AG04450 (cell line): ENCODE results near the gene KRTAP2-2. TPM values are rescaled to one million over a fixed set of nuclear protein-coding genes. Genes with fewer than 3 reads are reported as not detected.

Experiments
- CTCF ChIA-PET: fragments of 300-600, 350-600 bp; formaldehyde crosslinking; extraction: SDS; loops from one replicate; lab custom pipeline; 2022; ENCODE audit warnings: antibody characterized with exemption, inconsistent platforms; lab: Charles Lee
- POLR2A ChIA-PET: fragments of 350-600 bp; formaldehyde crosslinking; extraction: SDS; loops from one replicate; lab custom pipeline; 2021; ENCODE audit warnings: antibody characterized with exemption, inconsistent platforms; lab: Yijun Ruan, JAX
- DNase-seq: peaks from one replicate; pipeline ENCODE4 v3.0.0-alpha.2; 2011; ENCODE audit warnings: low read depth, low spot score
- H3K27ac ChIP-seq: one replicate; pipeline ENCODE4 v1.5.1; 2012; ENCODE audit warnings: low read depth, low read length, control low read depth
- H3K27me3 ChIP-seq: one replicate; pipeline ENCODE4 v1.6.0; 2012; ENCODE audit warnings: low read length; ENCODE audit not compliant: control insufficient read depth, insufficient read depth
- H3K4me3 ChIP-seq: 2 replicates; pipeline ENCODE4 v1.5.1; 2011; ENCODE audit warnings: mild to moderate bottlenecking, low read depth, low read length, control low read depth
- H3K9me3 ChIP-seq: 2 replicates; pipeline ENCODE4 v1.5.1; 2012; ENCODE audit warnings: low read length; ENCODE audit not compliant: control insufficient read depth, insufficient read depth
- polyA plus RNA-seq: library from polyadenylated mRNA; depleted of rRNA; stranded (reverse); fragments of >200 nt; gene quantifications from 2 replicates; pipeline ENCODE4 v1.2.3, GENCODE V29; 2011
- TF ChIP-seq, protein P1 (sequence below): IDR thresholded peaks from 2 replicates; pipeline ENCODE4 v1.5.1; 2011; ENCODE audit warnings: low read depth, low read length, control low read depth, inconsistent platforms

KRTAP2-2 gene
- polyA plus RNA-seq, 1 experiment = not detected

DNA sequence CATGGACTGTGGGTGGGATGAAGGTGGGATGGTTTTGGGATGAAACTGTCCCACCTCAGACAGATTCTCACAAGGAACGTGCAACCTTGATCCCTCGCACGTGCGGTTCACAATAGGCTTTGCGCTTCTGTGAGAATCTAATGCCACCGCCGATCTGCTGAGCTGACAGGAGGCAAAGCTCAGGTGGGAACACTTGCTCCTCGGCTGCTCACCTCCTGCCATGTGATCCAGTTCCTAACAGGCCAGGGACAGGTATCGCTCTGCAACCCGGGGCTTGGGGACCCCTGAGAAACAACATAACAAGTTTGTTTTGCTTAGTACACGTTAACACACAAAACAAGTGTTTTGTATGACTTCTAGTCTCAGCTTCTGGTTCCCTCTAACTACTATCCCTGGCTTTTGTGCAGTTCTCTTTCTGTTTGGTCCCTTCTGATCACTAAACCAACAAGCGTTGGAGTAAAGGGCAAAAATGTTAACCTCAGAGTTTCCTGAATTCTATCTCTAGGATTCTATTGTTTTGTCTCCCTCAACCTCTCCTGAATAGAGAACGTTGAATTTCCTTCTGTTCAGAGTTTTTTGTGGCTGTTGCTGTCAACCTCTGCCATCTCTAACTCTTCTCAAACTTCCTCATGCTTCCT, 38.3 kb downstream of the KRTAP2-2 start:
- no peaks in the 10 kb centered on the region for H3K27me3 ChIP-seq
- H3K27ac ChIP-seq = no peak overlapping the region
- ChIA-PET POLR2A (no interaction called here), CTCF (no interaction called here)
- DNase-seq = no peak
- H3K4me3 ChIP-seq = no peak overlapping the region
- TF ChIP-seq, protein P1, sequence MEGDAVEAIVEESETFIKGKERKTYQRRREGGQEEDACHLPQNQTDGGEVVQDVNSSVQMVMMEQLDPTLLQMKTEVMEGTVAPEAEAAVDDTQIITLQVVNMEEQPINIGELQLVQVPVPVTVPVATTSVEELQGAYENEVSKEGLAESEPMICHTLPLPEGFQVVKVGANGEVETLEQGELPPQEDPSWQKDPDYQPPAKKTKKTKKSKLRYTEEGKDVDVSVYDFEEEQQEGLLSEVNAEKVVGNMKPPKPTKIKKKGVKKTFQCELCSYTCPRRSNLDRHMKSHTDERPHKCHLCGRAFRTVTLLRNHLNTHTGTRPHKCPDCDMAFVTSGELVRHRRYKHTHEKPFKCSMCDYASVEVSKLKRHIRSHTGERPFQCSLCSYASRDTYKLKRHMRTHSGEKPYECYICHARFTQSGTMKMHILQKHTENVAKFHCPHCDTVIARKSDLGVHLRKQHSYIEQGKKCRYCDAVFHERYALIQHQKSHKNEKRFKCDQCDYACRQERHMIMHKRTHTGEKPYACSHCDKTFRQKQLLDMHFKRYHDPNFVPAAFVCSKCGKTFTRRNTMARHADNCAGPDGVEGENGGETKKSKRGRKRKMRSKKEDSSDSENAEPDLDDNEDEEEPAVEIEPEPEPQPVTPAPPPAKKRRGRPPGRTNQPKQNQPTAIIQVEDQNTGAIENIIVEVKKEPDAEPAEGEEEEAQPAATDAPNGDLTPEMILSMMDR = no peak
- no peaks in the 10 kb centered on the region for H3K9me3 ChIP-seq

DNA sequence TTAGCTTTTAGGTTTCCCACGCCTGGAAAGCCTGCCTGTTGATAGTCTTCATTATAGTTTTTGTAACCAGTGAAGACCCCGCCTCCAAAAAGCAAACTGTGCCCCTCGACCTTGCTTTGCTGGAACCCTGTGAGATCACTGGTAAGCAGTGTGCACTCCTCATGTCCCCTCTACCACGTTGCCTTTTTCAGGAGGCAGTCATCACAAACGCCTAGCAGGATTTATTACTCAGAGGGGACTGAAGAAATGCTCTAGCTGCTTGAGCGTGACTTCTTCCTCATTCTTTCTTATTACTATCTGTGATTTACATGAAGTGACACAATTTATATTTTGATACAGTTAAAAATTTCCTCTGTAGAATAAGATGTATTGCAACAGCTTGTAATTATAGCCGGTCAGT, 39.6 kb downstream of the KRTAP2-2 start:
- TF ChIP-seq, protein P1 = no peak
- no peak for DNase-seq
- POLR2A ChIA-PET = no interaction called here
- CTCF ChIA-PET = interaction anchor here (0.7 kb wide), 1 partner anchor 534 kb away, joined by 3 read pairs; no protein-coding TSS in a partner anchor
- Histone ChIP-seq H3K27me3 (no peaks in the 10 kb centered on the region), H3K9me3 (no peaks in the 10 kb centered on the region), H3K4me3 (no peak overlapping the region), H3K27ac (no peak overlapping the region)

DNA sequence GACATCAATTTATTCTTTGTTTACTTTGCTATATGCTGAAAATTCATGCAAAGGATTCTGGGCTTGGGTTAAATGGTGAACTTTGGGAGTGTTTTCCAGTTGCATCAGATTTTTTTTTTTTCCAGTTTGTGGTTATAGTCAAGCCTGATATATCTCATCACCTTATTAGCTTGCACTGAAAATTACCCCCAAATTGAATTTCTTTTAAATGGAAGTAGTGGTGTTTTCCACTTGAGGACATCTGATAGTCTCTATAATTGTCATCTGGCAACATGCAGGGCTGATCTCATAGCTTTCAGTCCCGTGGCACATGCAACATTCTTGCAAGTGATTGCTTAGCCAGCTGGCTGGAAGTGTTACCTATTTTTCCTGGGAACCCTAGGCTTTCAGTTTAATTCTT, 41.4 kb downstream of the KRTAP2-2 start:
- Histone ChIP-seq H3K9me3 (no peaks in the 10 kb centered on the region), H3K4me3 (no peak overlapping the region), H3K27ac (no peak overlapping the region), H3K27me3 (no peaks in the 10 kb centered on the region)
- TF ChIP-seq, protein P1 = no peak
- DNase-seq = peak; percentile 13
- POLR2A ChIA-PET = no interaction called here
- CTCF ChIA-PET = no interaction called here

DNA sequence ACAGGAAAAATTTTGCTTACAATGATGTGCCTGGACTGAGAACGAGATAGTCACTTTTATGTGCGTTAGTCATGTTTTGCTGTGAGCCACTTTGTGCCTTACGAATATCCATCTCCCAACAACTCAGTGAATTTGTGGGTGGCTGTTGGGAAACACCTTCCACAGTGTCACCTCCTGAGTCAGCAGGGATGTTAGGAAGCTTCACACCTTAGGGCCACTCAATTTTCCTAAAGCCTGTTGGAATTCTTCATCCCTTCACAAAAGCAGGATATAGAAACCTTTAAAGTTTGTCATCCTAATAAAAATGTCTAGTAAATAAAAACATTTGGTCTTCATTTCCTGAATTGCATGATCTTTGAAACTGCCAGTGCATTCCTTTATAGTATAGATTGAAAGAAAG, 41.8 kb downstream of the KRTAP2-2 start:
- TF ChIP-seq, protein P1 = no peak
- DNase-seq = no peak
- POLR2A ChIA-PET = no interaction called here
- CTCF ChIA-PET = no interaction called here
- Histone ChIP-seq H3K27me3 (no peaks in the 10 kb centered on the region), H3K27ac (no peak overlapping the region), H3K4me3 (no peak overlapping the region), H3K9me3 (no peaks in the 10 kb centered on the region)

DNA sequence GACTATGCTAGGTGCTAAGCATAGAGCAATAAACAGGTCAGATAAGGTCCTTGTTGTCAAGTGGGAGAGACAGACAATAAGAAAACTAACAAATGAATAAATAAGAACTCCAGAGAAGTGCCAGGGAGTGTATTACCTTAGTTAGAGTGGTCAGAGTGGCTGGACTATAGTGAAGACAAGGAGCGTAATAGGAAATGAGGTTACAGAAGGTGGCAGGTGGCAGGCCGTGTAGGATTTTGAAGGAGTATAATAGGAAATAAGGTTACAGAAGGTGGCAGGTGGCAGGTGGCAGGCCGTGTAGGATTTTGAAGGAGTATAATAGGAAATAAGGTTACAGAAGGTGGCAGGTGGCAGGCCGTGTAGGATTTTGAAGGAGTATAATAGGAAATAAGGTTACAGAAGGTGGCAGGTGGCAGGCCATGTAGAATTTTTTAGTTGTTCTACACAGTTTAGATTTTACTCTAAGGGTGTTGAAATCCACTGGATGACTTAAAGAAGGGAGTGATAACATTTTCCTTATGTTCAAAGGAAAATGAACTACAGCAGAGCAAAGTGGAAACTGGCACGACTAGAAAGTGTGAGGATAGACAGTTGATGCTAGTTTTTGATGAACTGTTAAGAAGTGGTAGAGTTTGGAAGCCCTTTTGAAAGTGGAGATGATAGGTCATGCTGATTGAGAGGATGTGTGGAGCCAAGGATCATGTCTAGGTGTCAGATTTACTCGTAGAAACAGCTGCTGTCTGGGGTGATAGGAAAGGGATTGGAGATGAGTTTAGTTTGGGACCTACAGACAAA, 42.5 kb downstream of the KRTAP2-2 start:
- ChIA-PET CTCF (no interaction called here), POLR2A (no interaction called here)
- H3K27ac ChIP-seq = no peak overlapping the region
- TF ChIP-seq, protein P1 = no peak
- H3K9me3 ChIP-seq = no peaks in the 10 kb centered on the region
- no peak overlapping the region for H3K4me3 ChIP-seq
- no peaks in the 10 kb centered on the region for H3K27me3 ChIP-seq
- DNase-seq = no peak
